GM12878 (cell line): ENCODE measurements around the gene FMC1. TPM values are rescaled to one million over a fixed set of nuclear protein-coding genes. Genes with fewer than 3 reads are reported as not detected.

Experiments
- ATAC-seq: fragments of 200-7000 bp; cut with Tn5 transposase; 3 replicates; pipeline ENCODE4 v1.9.1; 2020; ENCODE audit warnings: mild to moderate bottlenecking, moderate library complexity
- BruUV-seq: library from RNA; stranded (reverse); fragments of 400-500 nt; replicated peaks from 2 replicates; lab custom pipeline; 2021; lab: Mats Ljungman, UMichigan
- CTCF ChIA-PET: fragments of 300-600 bp; sonication (Branson Sonifier 250); formaldehyde crosslinking; extraction: SDS; loops from one replicate; lab custom pipeline; 2021; ENCODE audit warnings: inconsistent platforms; lab: Yijun Ruan, JAX
- POLR2A ChIA-PET: fragments of 350-600 bp; formaldehyde crosslinking; extraction: SDS; loops from one replicate; lab custom pipeline; 2021; ENCODE audit warnings: inconsistent platforms; lab: Charles Lee
- RAD21 ChIA-PET: fragments of 300-600 bp; sonication (Branson Sonifier 250); formaldehyde crosslinking; loops from one replicate; lab custom pipeline; 2023; ENCODE audit warnings: antibody characterized with exemption; ENCODE audit not compliant: unreplicated experiment; lab: Charles Lee
- SMC1A ChIA-PET: fragments of 300-600 bp; sonication (Branson Sonifier 250); formaldehyde crosslinking; loops from one replicate; lab custom pipeline; 2023; ENCODE audit not compliant: unreplicated experiment, uncharacterized antibody; lab: Charles Lee
- DNase-seq: peaks from one replicate; pipeline ENCODE4 v3.0.0-alpha.2; 2011; ENCODE audit warnings: low read depth, low spot score
- FAIRE-seq: peaks from 3 replicates; lab custom pipeline; 2011; peaks lifted over from hg19 to GRCh38; lab: Jason Lieb, UNC
- H2AFZ ChIP-seq: 2 replicates; pipeline ENCODE4 v1.6.0; 2011; ENCODE audit warnings: low read depth, low read length, control low read depth; ENCODE audit not compliant: control insufficient read depth
- H3K27ac ChIP-seq: 2 replicates; pipeline ENCODE4 v1.5.1; 2011; ENCODE audit warnings: control low read depth; ENCODE audit not compliant: control insufficient read depth, insufficient read depth
- H3K27me3 ChIP-seq, 2 experiments: replicated peaks in 1 of 2; 2 replicates each; pipeline versions ENCODE4 v1.6.0 to v1.6.1; 2011; ENCODE audit warnings: low read length in 1 of 2; ENCODE audit not compliant: control insufficient read depth in 2 of 2, insufficient read depth in 2 of 2
- H3K36me3 ChIP-seq, 2 experiments: 2 replicates each; pipeline ENCODE4 v1.5.1; 2011; ENCODE audit warnings: low read length in 1 of 2; ENCODE audit not compliant: control insufficient read depth in 2 of 2, insufficient read depth in 2 of 2
- H3K4me1 ChIP-seq: 2 replicates; pipeline ENCODE4 v1.6.1; 2011; ENCODE audit warnings: mild to moderate bottlenecking, low read length, moderate library complexity, mixed read lengths; ENCODE audit not compliant: control insufficient read depth, insufficient read depth
- H3K4me2 ChIP-seq: 2 replicates; pipeline ENCODE4 v1.6.0; 2011; ENCODE audit warnings: control low read depth; ENCODE audit not compliant: control insufficient read depth, insufficient read depth
- H3K4me3 ChIP-seq: fragments of 200-600 bp; sonication (generic); 2 replicates; pipeline ENCODE4 v1.5.1; 2016
- H3K79me2 ChIP-seq: 2 replicates; pipeline ENCODE4 v1.6.0; 2011; ENCODE audit warnings: low read length; ENCODE audit not compliant: control insufficient read depth, insufficient read depth
- H3K9ac ChIP-seq: 2 replicates; pipeline ENCODE4 v1.8.0; 2011; ENCODE audit warnings: low read length, control low read depth, mixed read lengths; ENCODE audit not compliant: control insufficient read depth, insufficient read depth
- H3K9me3 ChIP-seq: replicated peaks from 3 replicates; pipeline ENCODE4 v1.5.1; 2011; ENCODE audit warnings: mild to moderate bottlenecking, low read length; ENCODE audit not compliant: control insufficient read depth, insufficient read depth
- H4K20me1 ChIP-seq: 2 replicates; pipeline ENCODE4 v1.6.0; 2011; ENCODE audit not compliant: control insufficient read depth, insufficient read depth
- KLF5 ChIP-seq: fragments of 450-650 bp; IDR thresholded peaks from 2 replicates; pipeline ENCODE4 v1.6.1; 2014; ENCODE audit warnings: mild to moderate bottlenecking; ENCODE audit not compliant: partially characterized antibody
- NR2C1 ChIP-seq: fragments of 450-650 bp; IDR thresholded peaks from 2 replicates; pipeline ENCODE4 v1.6.1; 2017; ENCODE audit warnings: antibody characterized with exemption, mild to moderate bottlenecking, moderate library complexity
- PBX3 ChIP-seq: IDR thresholded peaks from 2 replicates; pipeline ENCODE4 v1.6.1; 2011; ENCODE audit warnings: mild to moderate bottlenecking, low read depth, low read length, moderate library complexity; ENCODE audit not compliant: insufficient replicate concordance
- PKNOX1 ChIP-seq: fragments of 450-650 bp; IDR thresholded peaks from 2 replicates; pipeline ENCODE4 v1.6.1; 2016; ENCODE audit warnings: mild to moderate bottlenecking
- RELA ChIP-seq: fragments of 450-650 bp; IDR thresholded peaks from 2 replicates; pipeline ENCODE4 v1.8.0; 2014; ENCODE audit warnings: borderline replicate concordance; ENCODE audit not compliant: partially characterized antibody
- TBL1XR1 ChIP-seq: IDR thresholded peaks from 2 replicates; pipeline ENCODE4 v1.6.1; 2012; ENCODE audit warnings: low read depth, low read length, improper control_type of control experiment
- ZNF24 ChIP-seq: fragments of 450-650 bp; IDR thresholded peaks from 2 replicates; pipeline ENCODE4 v1.6.1; 2017; ENCODE audit warnings: antibody characterized with exemption, mild to moderate bottlenecking
- ZNF622 ChIP-seq: fragments of 450-650 bp; IDR thresholded peaks from 2 replicates; pipeline ENCODE4 v1.6.1; 2017; ENCODE audit warnings: mild to moderate bottlenecking, inconsistent platforms
- WGBS: methylation state at CpG from one replicate; pipeline ENCODE4 v1.1.6; 2016; ENCODE audit warnings: low lambda C conversion rate; ENCODE audit not compliant: insufficient replicate concordance, insufficient coverage; ENCODE audit errors: missing lambda C conversion rate; 5-methylcytosine and 5-hydroxymethylcytosine counted together
- in situ Hi-C: fragments of 300-500 bp; cut with MboI; formaldehyde crosslinking; loops from 9 replicates; pipeline ENCODE4 v1.14.3; 2018; ENCODE audit warnings: mixed read lengths
- intact Hi-C: fragments of 100-400 bp; cut with micrococcal nuclease; formaldehyde crosslinking; loops from one replicate; pipeline ENCODE4 v1.14.2; 2022; ENCODE audit not compliant: unreplicated experiment
- polyA plus RNA-seq, 11 experiments: library from polyadenylated mRNA; depleted of rRNA in 4 of 11; unstranded in 6 of 11; stranded (reverse) in 5 of 11; fragments of >200 nt; fragmentation: Nextera tagmentation in 4 of 11; fragmentation: Illumina TruSeq in 1 of 11; extraction: Ambion mirVana in 4 of 11; extraction: Trizol in 1 of 11; gene quantifications; 1 replicate in 1 of 11; 2 replicates in 10 of 11; pipeline versions ENCODE4 v1.2.1 to v1.2.3, GENCODE V29; 2011 to 2016; ENCODE audit warnings: inconsistent platforms in 2 of 11, missing spikeins in 2 of 11, low read depth in 1 of 11
- total RNA-seq, 4 experiments: library from RNA; depleted of rRNA in 3 of 4; stranded (reverse); fragments of >200 nt in 3 of 4; fragmentation: Illumina TruSeq in 1 of 4; extraction: Trizol in 1 of 4; gene quantifications; 2 replicates each; pipeline versions ENCODE4 v1.2.1 to v1.2.3, GENCODE V29; 2013 to 2021
- TF ChIP-seq, protein P1 (sequence below): IDR thresholded peaks from 2 replicates; pipeline ENCODE4 v1.6.1; 2012; ENCODE audit warnings: improper control_type of control experiment, low read depth, low read length; ENCODE audit not compliant: insufficient replicate concordance

FMC1 gene
- total and polyA plus RNA-seq, 10 of the 15 experiments (the other 5 are each of a cell fraction or from before 2014, with no cell fraction given), result 4.2 to 60.4 (median 15.6) TPM

GRCh38 chr7:139297795-139298194 lies 43.3 kb upstream of the FMC1 start:
- 73% methylated on average over 6 of the region's 6 CpGs for WGBS
- BruUV-seq, result no TSS peak
- in situ Hi-C loops (no loop called here), intact Hi-C loops (no loop called here)
- Histone ChIP-seq H3K36me3 (peaks cover 0 to 4% of the 10 kb centered on the region in 2 experiments; a peak in 3 of 4 replicates), H3K27me3 (no peaks in the 10 kb centered on the region), H2AFZ (no peak overlapping the region), H3K4me1 (no peaks in the 10 kb centered on the region), H3K27ac (no peak overlapping the region), H3K9me3 (no peaks in the 10 kb centered on the region), H4K20me1 (no peaks in the 10 kb centered on the region), H3K4me3 (no peak overlapping the region), H3K9ac (no peak overlapping the region)
- FAIRE-seq (no peak), ATAC-seq (no peak), DNase-seq (no peak)
- ChIA-PET SMC1A (interaction anchor here (0.7 kb wide), 1 partner anchor 312 kb away, joined by 4 read pairs; no protein-coding TSS in a partner anchor), CTCF (no interaction called here), POLR2A (no interaction called here), RAD21 (no interaction called here)
- TF ChIP-seq RELA, result no peak
- peak; percentile 73; the same call in 1 of the 2 replicates for TF ChIP-seq ZNF24
- TF ChIP-seq, all 136 proteins: peak for 1
- no peak overlapping the region for H3K4me2 ChIP-seq
- H3K79me2 ChIP-seq, result no peaks in the 10 kb centered on the region

GRCh38 chr7:139299296-139299695 lies 41.8 kb upstream of the FMC1 start:
- FAIRE-seq, result no peak
- no peaks in the 10 kb centered on the region for H4K20me1 ChIP-seq
- H3K27me3 ChIP-seq, result no peaks in the 10 kb centered on the region
- no peak for DNase-seq
- no peaks in the 10 kb centered on the region for H3K9me3 ChIP-seq
- ChIA-PET CTCF (interaction anchor here (0.6 to 0.9 kb wide), 2 partner anchors 8 to 95 kb away, joined by 3 to 4 read pairs; no protein-coding TSS in a partner anchor), RAD21 (no interaction called here), POLR2A (no interaction called here), SMC1A (interaction anchor here (0.6 to 1.1 kb wide), 3 partner anchors 13 to 68 kb away, joined by 3 read pairs; no protein-coding TSS in a partner anchor)
- H3K79me2 ChIP-seq, result no peaks in the 10 kb centered on the region
- ATAC-seq, result no peak
- H3K36me3 ChIP-seq, result no peaks in the 10 kb centered on the region; a peak in 2 of 4 replicates
- intact Hi-C loops, result no loop called here
- H2AFZ ChIP-seq, result no peak overlapping the region
- no TSS peak for BruUV-seq
- in situ Hi-C loops, result no loop called here
- no peak overlapping the region for H3K4me3 ChIP-seq
- no peak overlapping the region for H3K27ac ChIP-seq
- no peak overlapping the region for H3K4me2 ChIP-seq
- no peak overlapping the region for H3K9ac ChIP-seq
- H3K4me1 ChIP-seq, result no peaks in the 10 kb centered on the region
- 100% methylated on average over 2 of the region's 2 CpGs for whole genome bisulfite sequencing
- TF ChIP-seq KLF5, result no peak
- TF ChIP-seq NR2C1, result no peak
- TF ChIP-seq PBX3, result no peak
- no peak for TF ChIP-seq PKNOX1
- TF ChIP-seq ZNF622, result no peak
- TF ChIP-seq, protein P1, sequence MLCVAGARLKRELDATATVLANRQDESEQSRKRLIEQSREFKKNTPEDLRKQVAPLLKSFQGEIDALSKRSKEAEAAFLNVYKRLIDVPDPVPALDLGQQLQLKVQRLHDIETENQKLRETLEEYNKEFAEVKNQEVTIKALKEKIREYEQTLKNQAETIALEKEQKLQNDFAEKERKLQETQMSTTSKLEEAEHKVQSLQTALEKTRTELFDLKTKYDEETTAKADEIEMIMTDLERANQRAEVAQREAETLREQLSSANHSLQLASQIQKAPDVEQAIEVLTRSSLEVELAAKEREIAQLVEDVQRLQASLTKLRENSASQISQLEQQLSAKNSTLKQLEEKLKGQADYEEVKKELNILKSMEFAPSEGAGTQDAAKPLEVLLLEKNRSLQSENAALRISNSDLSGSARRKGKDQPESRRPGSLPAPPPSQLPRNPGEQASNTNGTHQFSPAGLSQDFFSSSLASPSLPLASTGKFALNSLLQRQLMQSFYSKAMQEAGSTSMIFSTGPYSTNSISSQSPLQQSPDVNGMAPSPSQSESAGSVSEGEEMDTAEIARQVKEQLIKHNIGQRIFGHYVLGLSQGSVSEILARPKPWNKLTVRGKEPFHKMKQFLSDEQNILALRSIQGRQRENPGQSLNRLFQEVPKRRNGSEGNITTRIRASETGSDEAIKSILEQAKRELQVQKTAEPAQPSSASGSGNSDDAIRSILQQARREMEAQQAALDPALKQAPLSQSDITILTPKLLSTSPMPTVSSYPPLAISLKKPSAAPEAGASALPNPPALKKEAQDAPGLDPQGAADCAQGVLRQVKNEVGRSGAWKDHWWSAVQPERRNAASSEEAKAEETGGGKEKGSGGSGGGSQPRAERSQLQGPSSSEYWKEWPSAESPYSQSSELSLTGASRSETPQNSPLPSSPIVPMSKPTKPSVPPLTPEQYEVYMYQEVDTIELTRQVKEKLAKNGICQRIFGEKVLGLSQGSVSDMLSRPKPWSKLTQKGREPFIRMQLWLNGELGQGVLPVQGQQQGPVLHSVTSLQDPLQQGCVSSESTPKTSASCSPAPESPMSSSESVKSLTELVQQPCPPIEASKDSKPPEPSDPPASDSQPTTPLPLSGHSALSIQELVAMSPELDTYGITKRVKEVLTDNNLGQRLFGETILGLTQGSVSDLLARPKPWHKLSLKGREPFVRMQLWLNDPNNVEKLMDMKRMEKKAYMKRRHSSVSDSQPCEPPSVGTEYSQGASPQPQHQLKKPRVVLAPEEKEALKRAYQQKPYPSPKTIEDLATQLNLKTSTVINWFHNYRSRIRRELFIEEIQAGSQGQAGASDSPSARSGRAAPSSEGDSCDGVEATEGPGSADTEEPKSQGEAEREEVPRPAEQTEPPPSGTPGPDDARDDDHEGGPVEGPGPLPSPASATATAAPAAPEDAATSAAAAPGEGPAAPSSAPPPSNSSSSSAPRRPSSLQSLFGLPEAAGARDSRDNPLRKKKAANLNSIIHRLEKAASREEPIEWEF, result no peak
- no peak for TF ChIP-seq ZNF24
- no peak for TF ChIP-seq TBL1XR1
